GM23338 (cell line): ENCODE data around the gene MED13L.

Source experiments
- CREB1 ChIP-seq: fragments of 250-450 bp; sonication (Bioruptor Pico); IDR thresholded peaks from 2 replicates; pipeline ENCODE4 v1.5.0; 2020; ENCODE audit warnings: low read depth, mild to moderate bottlenecking, moderate library complexity
- ETS1 ChIP-seq: IDR thresholded peaks from 2 replicates; pipeline ENCODE4 v1.6.1; 2016; ENCODE audit warnings: antibody characterized with exemption
- EZH2 ChIP-seq: fragments of 200-600 bp; sonication (generic); IDR thresholded peaks from one replicate; pipeline ENCODE4 v1.8.0; 2017; ENCODE audit warnings: antibody characterized with exemption, mild to moderate bottlenecking, low read depth; ENCODE audit not compliant: unreplicated experiment
- EZH2phosphoT487 ChIP-seq: fragments of 200-600 bp; sonication (generic); IDR thresholded peaks from one replicate; pipeline ENCODE4 v1.8.1; 2018; ENCODE audit warnings: antibody characterized with exemption; ENCODE audit not compliant: unreplicated experiment
- JUNB ChIP-seq: IDR thresholded peaks from one replicate; pipeline ENCODE4 v1.6.1; 2016; ENCODE audit warnings: antibody characterized with exemption; ENCODE audit not compliant: unreplicated experiment
- NANOG ChIP-seq: IDR thresholded peaks from 2 replicates; pipeline ENCODE4 v1.6.1; 2016; ENCODE audit warnings: antibody characterized with exemption, borderline replicate concordance
- POLR2AphosphoS5 ChIP-seq: IDR thresholded peaks from 2 replicates; pipeline ENCODE4 v1.6.1; 2016; ENCODE audit warnings: antibody characterized with exemption, low read depth
- REST ChIP-seq: IDR thresholded peaks from one replicate; pipeline ENCODE4 v1.6.1; 2018; ENCODE audit warnings: antibody characterized with exemption; ENCODE audit not compliant: unreplicated experiment
- STAT1 ChIP-seq: IDR thresholded peaks from one replicate; pipeline ENCODE4 v1.6.1; 2016; ENCODE audit warnings: antibody characterized with exemption; ENCODE audit not compliant: unreplicated experiment
- ZNF114 ChIP-seq: fragments of 250-450 bp; sonication (Bioruptor Pico); IDR thresholded peaks from 2 replicates; pipeline ENCODE4 v1.5.0; 2020; ENCODE audit warnings: mild to moderate bottlenecking, moderate library complexity
- ZNF331 ChIP-seq: fragments of 250-450 bp; sonication (Bioruptor Pico); IDR thresholded peaks from 2 replicates; pipeline ENCODE4 v1.5.0; 2020; ENCODE audit warnings: low read depth, mild to moderate bottlenecking, moderate library complexity
- TF ChIP-seq, protein P1 (sequence below), 2 experiments: fragments of 200-600 bp in 1 of 2; sonication (generic) in 1 of 2; conservative IDR thresholded peaks; 2 replicates each; pipeline versions ENCODE4 v1.5.1 to v1.6.1; 2016 to 2017; ENCODE audit warnings: antibody characterized with exemption in 2 of 2, low read depth in 2 of 2, mild to moderate bottlenecking in 2 of 2, moderate library complexity in 1 of 2
- TF ChIP-seq, protein P2 (sequence below): fragments of 250-450 bp; sonication (Bioruptor Pico); IDR thresholded peaks from 2 replicates; pipeline ENCODE4 v1.5.0; 2020; ENCODE audit warnings: mild to moderate bottlenecking, moderate library complexity

DNA sequence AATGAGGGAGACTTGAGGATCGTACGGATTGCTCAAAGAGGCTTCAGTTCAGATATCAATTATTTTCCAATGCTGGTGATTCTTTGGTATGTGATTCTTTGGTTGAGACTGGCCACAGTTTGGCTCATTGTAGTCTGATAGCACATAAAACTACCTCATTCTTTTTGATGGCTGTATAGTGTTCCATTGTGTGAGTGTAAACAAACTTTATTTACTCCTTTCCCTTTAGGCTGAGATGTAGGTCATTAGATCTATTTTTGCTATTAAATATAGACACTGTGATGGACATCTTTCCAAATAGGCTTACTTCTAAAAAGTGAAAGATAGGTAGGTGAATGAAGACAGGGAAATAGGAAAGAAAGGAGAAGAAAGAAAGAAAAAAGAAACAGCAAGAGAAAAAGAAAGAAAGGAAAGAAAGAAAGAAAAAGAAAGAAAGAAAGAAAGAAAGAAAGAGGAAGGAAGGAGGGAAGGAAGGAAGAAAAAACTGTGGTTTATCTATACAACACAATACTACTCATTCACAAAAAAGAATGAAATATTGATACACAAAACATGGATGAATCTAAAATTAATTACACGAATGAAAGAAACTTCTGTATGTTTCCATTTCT, 19.8 kb upstream of the MED13L start:
- TF ChIP-seq EZH2 (no peak), STAT1 (no peak), EZH2phosphoT487 (no peak), REST (no peak), ETS1 (no peak), NANOG (no peak), POLR2AphosphoS5 (no peak), ZNF114 (CRISPR knock-in tag) (no peak), CREB1 (CRISPR knock-in tag) (no peak), JUNB (no peak), ZNF331 (CRISPR knock-in tag) (no peak)
- TF ChIP-seq, protein P1, sequence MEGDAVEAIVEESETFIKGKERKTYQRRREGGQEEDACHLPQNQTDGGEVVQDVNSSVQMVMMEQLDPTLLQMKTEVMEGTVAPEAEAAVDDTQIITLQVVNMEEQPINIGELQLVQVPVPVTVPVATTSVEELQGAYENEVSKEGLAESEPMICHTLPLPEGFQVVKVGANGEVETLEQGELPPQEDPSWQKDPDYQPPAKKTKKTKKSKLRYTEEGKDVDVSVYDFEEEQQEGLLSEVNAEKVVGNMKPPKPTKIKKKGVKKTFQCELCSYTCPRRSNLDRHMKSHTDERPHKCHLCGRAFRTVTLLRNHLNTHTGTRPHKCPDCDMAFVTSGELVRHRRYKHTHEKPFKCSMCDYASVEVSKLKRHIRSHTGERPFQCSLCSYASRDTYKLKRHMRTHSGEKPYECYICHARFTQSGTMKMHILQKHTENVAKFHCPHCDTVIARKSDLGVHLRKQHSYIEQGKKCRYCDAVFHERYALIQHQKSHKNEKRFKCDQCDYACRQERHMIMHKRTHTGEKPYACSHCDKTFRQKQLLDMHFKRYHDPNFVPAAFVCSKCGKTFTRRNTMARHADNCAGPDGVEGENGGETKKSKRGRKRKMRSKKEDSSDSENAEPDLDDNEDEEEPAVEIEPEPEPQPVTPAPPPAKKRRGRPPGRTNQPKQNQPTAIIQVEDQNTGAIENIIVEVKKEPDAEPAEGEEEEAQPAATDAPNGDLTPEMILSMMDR (conservative IDR thresholded peaks at IDR 0.05; ENCODE audit: low read depth in 2 of 2) = no peak
- TF ChIP-seq, protein P2, sequence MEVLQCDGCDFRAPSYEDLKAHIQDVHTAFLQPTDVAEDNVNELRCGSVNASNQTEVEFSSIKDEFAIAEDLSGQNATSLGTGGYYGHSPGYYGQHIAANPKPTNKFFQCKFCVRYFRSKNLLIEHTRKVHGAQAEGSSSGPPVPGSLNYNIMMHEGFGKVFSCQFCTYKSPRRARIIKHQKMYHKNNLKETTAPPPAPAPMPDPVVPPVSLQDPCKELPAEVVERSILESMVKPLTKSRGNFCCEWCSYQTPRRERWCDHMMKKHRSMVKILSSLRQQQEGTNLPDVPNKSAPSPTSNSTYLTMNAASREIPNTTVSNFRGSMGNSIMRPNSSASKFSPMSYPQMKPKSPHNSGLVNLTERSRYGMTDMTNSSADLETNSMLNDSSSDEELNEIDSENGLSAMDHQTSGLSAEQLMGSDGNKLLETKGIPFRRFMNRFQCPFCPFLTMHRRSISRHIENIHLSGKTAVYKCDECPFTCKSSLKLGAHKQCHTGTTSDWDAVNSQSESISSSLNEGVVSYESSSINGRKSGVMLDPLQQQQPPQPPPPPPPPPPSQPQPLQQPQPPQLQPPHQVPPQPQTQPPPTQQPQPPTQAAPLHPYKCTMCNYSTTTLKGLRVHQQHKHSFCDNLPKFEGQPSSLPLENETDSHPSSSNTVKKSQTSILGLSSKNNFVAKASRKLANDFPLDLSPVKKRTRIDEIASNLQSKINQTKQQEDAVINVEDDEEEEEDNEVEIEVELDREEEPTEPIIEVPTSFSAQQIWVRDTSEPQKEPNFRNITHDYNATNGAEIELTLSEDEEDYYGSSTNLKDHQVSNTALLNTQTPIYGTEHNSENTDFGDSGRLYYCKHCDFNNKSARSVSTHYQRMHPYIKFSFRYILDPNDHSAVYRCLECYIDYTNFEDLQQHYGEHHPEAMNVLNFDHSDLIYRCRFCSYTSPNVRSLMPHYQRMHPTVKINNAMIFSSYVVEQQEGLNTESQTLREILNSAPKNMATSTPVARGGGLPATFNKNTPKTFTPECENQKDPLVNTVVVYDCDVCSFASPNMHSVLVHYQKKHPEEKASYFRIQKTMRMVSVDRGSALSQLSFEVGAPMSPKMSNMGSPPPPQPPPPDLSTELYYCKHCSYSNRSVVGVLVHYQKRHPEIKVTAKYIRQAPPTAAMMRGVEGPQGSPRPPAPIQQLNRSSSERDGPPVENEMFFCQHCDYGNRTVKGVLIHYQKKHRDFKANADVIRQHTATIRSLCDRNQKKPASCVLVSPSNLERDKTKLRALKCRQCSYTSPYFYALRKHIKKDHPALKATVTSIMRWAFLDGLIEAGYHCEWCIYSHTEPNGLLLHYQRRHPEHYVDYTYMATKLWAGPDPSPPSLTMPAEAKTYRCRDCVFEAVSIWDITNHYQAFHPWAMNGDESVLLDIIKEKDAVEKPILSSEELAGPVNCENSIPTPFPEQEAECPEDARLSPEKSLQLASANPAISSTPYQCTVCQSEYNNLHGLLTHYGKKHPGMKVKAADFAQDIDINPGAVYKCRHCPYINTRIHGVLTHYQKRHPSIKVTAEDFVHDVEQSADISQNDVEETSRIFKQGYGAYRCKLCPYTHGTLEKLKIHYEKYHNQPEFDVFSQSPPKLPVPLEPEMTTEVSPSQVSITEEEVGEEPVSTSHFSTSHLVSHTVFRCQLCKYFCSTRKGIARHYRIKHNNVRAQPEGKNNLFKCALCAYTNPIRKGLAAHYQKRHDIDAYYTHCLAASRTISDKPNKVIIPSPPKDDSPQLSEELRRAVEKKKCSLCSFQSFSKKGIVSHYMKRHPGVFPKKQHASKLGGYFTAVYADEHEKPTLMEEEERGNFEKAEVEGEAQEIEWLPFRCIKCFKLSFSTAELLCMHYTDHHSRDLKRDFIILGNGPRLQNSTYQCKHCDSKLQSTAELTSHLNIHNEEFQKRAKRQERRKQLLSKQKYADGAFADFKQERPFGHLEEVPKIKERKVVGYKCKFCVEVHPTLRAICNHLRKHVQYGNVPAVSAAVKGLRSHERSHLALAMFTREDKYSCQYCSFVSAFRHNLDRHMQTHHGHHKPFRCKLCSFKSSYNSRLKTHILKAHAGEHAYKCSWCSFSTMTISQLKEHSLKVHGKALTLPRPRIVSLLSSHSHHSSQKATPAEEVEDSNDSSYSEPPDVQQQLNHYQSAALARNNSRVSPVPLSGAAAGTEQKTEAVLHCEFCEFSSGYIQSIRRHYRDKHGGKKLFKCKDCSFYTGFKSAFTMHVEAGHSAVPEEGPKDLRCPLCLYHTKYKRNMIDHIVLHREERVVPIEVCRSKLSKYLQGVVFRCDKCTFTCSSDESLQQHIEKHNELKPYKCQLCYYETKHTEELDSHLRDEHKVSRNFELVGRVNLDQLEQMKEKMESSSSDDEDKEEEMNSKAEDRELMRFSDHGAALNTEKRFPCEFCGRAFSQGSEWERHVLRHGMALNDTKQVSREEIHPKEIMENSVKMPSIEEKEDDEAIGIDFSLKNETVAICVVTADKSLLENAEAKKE (CRISPR knock-in tag) = no peak
